Stimulated activated naive CD8-positive, alpha-beta T cell treated with anti-CD3 and anti-CD28 coated beads, Interleukin-15, amount 100 ng/mL, for 72 hours (primary cell): ENCODE data around the gene CCDC181.
A peak's percentile ranks its signal among the peaks of the same experiment; 100 is the strongest.

Source experiments
- ATAC-seq: fragments of 150-1000 bp; cut with Tn5 transposase; 2 replicates; pipeline ENCODE4 v1.10.0; 2021; ENCODE audit warnings: mild to moderate bottlenecking, moderate library complexity
- DNase-seq, 2 donors: peaks; one replicate each; pipeline ENCODE4 v3.0.0; 2021 to 2022
- H3K27ac Mint-ChIP-seq, 2 donors: one replicate each; pipeline ENCODE4 v1.8.0; 2022; ENCODE audit warnings: mild to moderate bottlenecking in 2 of 2, mixed read lengths in 2 of 2, moderate library complexity in 2 of 2
- H3K27me3 Mint-ChIP-seq: one replicate; pipeline ENCODE4 v1.8.0; 2022; ENCODE audit warnings: mixed read lengths
- H3K4me1 Mint-ChIP-seq: one replicate; pipeline ENCODE4 v1.8.0; 2022; ENCODE audit warnings: mild to moderate bottlenecking, mixed read lengths
- H3K4me3 Mint-ChIP-seq, 2 donors: one replicate each; pipeline ENCODE4 v1.8.0; 2022; ENCODE audit warnings: mild to moderate bottlenecking in 2 of 2, mixed read lengths in 2 of 2, moderate library complexity in 1 of 2
- H3K9me3 Mint-ChIP-seq, 2 donors: one replicate each; pipeline ENCODE4 v1.8.0; 2022; ENCODE audit warnings: mixed read lengths in 2 of 2

The CCDC181 gene

GRCh38 chr1:169367096-169367685 is 60.1 kb downstream of the CCDC181 start:
- ATAC-seq (peak; percentile 11), DNase-seq (no peak)
- H3K9me3 Mint-ChIP-seq: no peaks in the 10 kb centered on the region
- H3K27me3 Mint-ChIP-seq: no peaks in the 10 kb centered on the region
- peaks cover 21% of the 10 kb centered on the region for H3K4me1 Mint-ChIP-seq
- no peak overlapping the region for H3K27ac Mint-ChIP-seq
- H3K4me3 Mint-ChIP-seq: no peak overlapping the region

GRCh38 chr1:169364948-169365347 is 62.3 kb downstream of the CCDC181 start:
- H3K27ac Mint-ChIP-seq: no peak overlapping the region
- H3K4me3 Mint-ChIP-seq: peak overlapping the region in 1 of 2 donors; percentile 2
- DNase-seq (peak in 1 of 2 donors; percentile 17), ATAC-seq (no peak)
- peaks cover 17% of the 10 kb centered on the region for H3K4me1 Mint-ChIP-seq
- H3K9me3 Mint-ChIP-seq: no peaks in the 10 kb centered on the region
- H3K27me3 Mint-ChIP-seq: no peaks in the 10 kb centered on the region

- DNase-seq: peak; percentile 41 to 46
- Mint-ChIP-seq H3K27ac (no peak overlapping the region), H3K9me3 (no peaks in the 10 kb centered on the region), H3K4me3 (peak overlapping the region; percentile 38 to 56), H3K4me1 (peaks cover 14% of the 10 kb centered on the region), H3K27me3 (no peaks in the 10 kb centered on the region)
- ATAC-seq: peak; percentile 62
These were observed 64.1 kb downstream of the CCDC181 start for GRCh38 chr1:169363046-169363730.

GRCh38 chr1:169361281-169361680 is 66.0 kb downstream of the CCDC181 start:
- no peak for DNase-seq
- Mint-ChIP-seq H3K27ac (peak overlapping the region in 1 of 2 donors; percentile 22), H3K27me3 (no peaks in the 10 kb centered on the region), H3K4me1 (peaks cover 14% of the 10 kb centered on the region), H3K4me3 (no peak overlapping the region), H3K9me3 (no peaks in the 10 kb centered on the region)
- ATAC-seq: no peak

- no peak for ATAC-seq
- Mint-ChIP-seq H3K27me3 (no peaks in the 10 kb centered on the region), H3K4me3 (no peak overlapping the region), H3K27ac (no peak overlapping the region), H3K9me3 (no peaks in the 10 kb centered on the region), H3K4me1 (peaks cover 17% of the 10 kb centered on the region)
- no peak for DNase-seq
These were observed 66.9 kb downstream of the CCDC181 start for GRCh38 chr1:169360415-169360814.

GRCh38 chr1:169348383-169349036 is 78.8 kb downstream of the CCDC181 start:
- DNase-seq: no peak

GRCh38 chr1:169347688-169348382 is 79.4 kb downstream of the CCDC181 start:
- ATAC-seq (no peak), DNase-seq (no peak)
- no peaks in the 10 kb centered on the region for H3K27me3 Mint-ChIP-seq
- no peaks in the 10 kb centered on the region for H3K9me3 Mint-ChIP-seq
- H3K4me3 Mint-ChIP-seq: no peak overlapping the region
- H3K27ac Mint-ChIP-seq: no peak overlapping the region
- H3K4me1 Mint-ChIP-seq: peaks cover 15% of the 10 kb centered on the region

More at GRCh38 chr1:169348383-169349036, 78.8 kb downstream of the CCDC181 start:
- H3K27ac Mint-ChIP-seq: no peak overlapping the region
- H3K9me3 Mint-ChIP-seq: no peaks in the 10 kb centered on the region
- H3K4me1 Mint-ChIP-seq: peaks cover 15% of the 10 kb centered on the region
- no peak overlapping the region for H3K4me3 Mint-ChIP-seq
- no peak for ATAC-seq
- no peaks in the 10 kb centered on the region for H3K27me3 Mint-ChIP-seq

GRCh38 chr1:169346036-169346589 is 81.2 kb downstream of the CCDC181 start:
- ATAC-seq: no peak
- H3K27me3 Mint-ChIP-seq: no peaks in the 10 kb centered on the region
- H3K4me1 Mint-ChIP-seq: peaks cover 1% of the 10 kb centered on the region
- peak overlapping the region in 1 of 2 donors; percentile 3 for H3K27ac Mint-ChIP-seq
- no peak for DNase-seq
- no peaks in the 10 kb centered on the region for H3K9me3 Mint-ChIP-seq
- H3K4me3 Mint-ChIP-seq: no peak overlapping the region

DNA sequence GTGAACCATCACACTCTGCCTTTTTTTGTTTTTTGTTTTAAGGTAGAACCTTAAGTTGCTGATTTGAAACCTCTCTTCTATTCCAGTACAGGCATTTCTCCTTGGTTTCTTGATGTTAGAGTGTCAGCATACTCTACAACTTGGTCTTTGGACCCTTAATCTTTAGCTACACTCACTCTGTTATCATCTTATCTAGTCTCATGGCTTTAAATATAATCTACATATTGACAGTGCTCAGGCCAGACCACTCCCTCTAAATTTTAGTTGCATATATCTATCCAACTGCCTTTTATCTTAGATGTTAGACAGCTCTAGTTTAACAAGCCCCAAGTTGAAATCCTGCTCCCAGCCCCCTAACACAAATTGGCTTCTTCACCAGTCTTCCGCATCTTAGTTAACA is 81.8 kb downstream of the CCDC181 start:
- DNase-seq (no peak), ATAC-seq (no peak)
- peaks cover 2% of the 10 kb centered on the region for H3K4me1 Mint-ChIP-seq
- no peak overlapping the region for H3K4me3 Mint-ChIP-seq
- no peak overlapping the region for H3K27ac Mint-ChIP-seq
- peaks cover 4 to 6% of the 10 kb centered on the region in 2 donors for H3K9me3 Mint-ChIP-seq
- H3K27me3 Mint-ChIP-seq: no peaks in the 10 kb centered on the region
